Activated T-helper 1 cell treated with anti-CD3 and anti-CD28 coated beads, Interleukin-12 subunit alpha, Interleukin-12 subunit beta, Interleukin-2, Interleukin-4 antibody, amounts not matched to agents 30 ng/mL and 10 ng/mL and 1 ng/mL, durations not matched to agents 14 hours and 24 hours and 36 hours (primary cell): ENCODE data around the gene CPPED1. TPM values are rescaled to one million over a fixed set of nuclear protein-coding genes. Genes with fewer than 3 reads are reported as not detected.

Experiments
- DNase-seq: peaks from one replicate; pipeline ENCODE4 v3.0.0; 2021; ENCODE audit warnings: low spot score
- H3K27ac Mint-ChIP-seq: one replicate; pipeline ENCODE4 v1.8.0; 2021; ENCODE audit warnings: mild to moderate bottlenecking, mixed read lengths
- H3K27me3 Mint-ChIP-seq: one replicate; pipeline ENCODE4 v1.8.0; 2022; ENCODE audit warnings: mild to moderate bottlenecking, moderate library complexity, mixed read lengths; ENCODE audit not compliant: insufficient read depth
- H3K36me3 Mint-ChIP-seq: one replicate; pipeline ENCODE4 v1.8.0; 2021; ENCODE audit warnings: low read depth, mixed read lengths
- H3K4me1 Mint-ChIP-seq: one replicate; pipeline ENCODE4 v1.8.0; 2021; ENCODE audit warnings: low read depth, mixed read lengths
- H3K4me3 Mint-ChIP-seq: one replicate; pipeline ENCODE4 v1.8.0; 2021; ENCODE audit warnings: mild to moderate bottlenecking, moderate library complexity, mixed read lengths
- H3K9me3 Mint-ChIP-seq: one replicate; pipeline ENCODE4 v1.8.0; 2021; ENCODE audit warnings: mixed read lengths
- intact Hi-C: fragments of 100-400 bp; cut with micrococcal nuclease; formaldehyde crosslinking; loops from one replicate; pipeline ENCODE4 v1.15.1; 2024
- total RNA-seq: library from RNA; stranded (reverse); gene quantifications from 2 replicates; pipeline ENCODE4 v1.2.3, GENCODE V29; 2022

The CPPED1 gene
- total RNA-seq, 1 donor from 2014 or later = 5.4 TPM

GRCh38 chr16:12625068-12625467 lies 178.6 kb downstream of the CPPED1 start:
- Mint-ChIP-seq H3K27me3 (peaks cover 5% of the 10 kb centered on the region), H3K27ac (no peak overlapping the region), H3K4me1 (no peaks in the 10 kb centered on the region), H3K9me3 (no peaks in the 10 kb centered on the region), H3K36me3 (no peaks in the 10 kb centered on the region), H3K4me3 (no peak overlapping the region)
- no peak for DNase-seq
- intact Hi-C loops = no loop called here

- intact Hi-C loops = no loop called here
- H3K4me3 Mint-ChIP-seq = no peak overlapping the region
- peaks cover 1% of the 10 kb centered on the region for H3K27me3 Mint-ChIP-seq
- H3K9me3 Mint-ChIP-seq = no peaks in the 10 kb centered on the region
- DNase-seq = no peak
- no peak overlapping the region for H3K27ac Mint-ChIP-seq
- no peaks in the 10 kb centered on the region for H3K36me3 Mint-ChIP-seq
- H3K4me1 Mint-ChIP-seq = peaks cover 19% of the 10 kb centered on the region
These were observed 183.5 kb downstream of the CPPED1 start for GRCh38 chr16:12620150-12620549.

- no peak overlapping the region for H3K4me3 Mint-ChIP-seq
- DNase-seq = no peak
- intact Hi-C loops = no loop called here
- no peak overlapping the region for H3K27ac Mint-ChIP-seq
- no peaks in the 10 kb centered on the region for H3K36me3 Mint-ChIP-seq
- peaks cover 1% of the 10 kb centered on the region for H3K27me3 Mint-ChIP-seq
- H3K9me3 Mint-ChIP-seq = no peaks in the 10 kb centered on the region
- peaks cover 25% of the 10 kb centered on the region for H3K4me1 Mint-ChIP-seq
These were observed 185.2 kb downstream of the CPPED1 start for GRCh38 chr16:12618515-12618914.

- Mint-ChIP-seq H3K36me3 (no peaks in the 10 kb centered on the region), H3K27ac (no peak overlapping the region), H3K27me3 (peaks cover 6% of the 10 kb centered on the region), H3K4me3 (no peak overlapping the region), H3K4me1 (peaks cover 36% of the 10 kb centered on the region), H3K9me3 (no peaks in the 10 kb centered on the region)
- intact Hi-C loops = loop anchor here (1.0 kb wide), 1 partner anchor 78 kb away; no protein-coding TSS in a partner anchor
- no peak for DNase-seq
These were observed 186.3 kb downstream of the CPPED1 start for GRCh38 chr16:12617401-12617819.

GRCh38 chr16:12614662-12615278 lies 188.9 kb downstream of the CPPED1 start:
- peaks cover 4% of the 10 kb centered on the region for H3K9me3 Mint-ChIP-seq
- H3K4me3 Mint-ChIP-seq = no peak overlapping the region
- no peak for DNase-seq
- H3K27me3 Mint-ChIP-seq = peaks cover 6% of the 10 kb centered on the region
- H3K4me1 Mint-ChIP-seq = peaks cover 37% of the 10 kb centered on the region
- H3K27ac Mint-ChIP-seq = no peak overlapping the region
- intact Hi-C loops = no loop called here
- H3K36me3 Mint-ChIP-seq = no peaks in the 10 kb centered on the region

- Mint-ChIP-seq H3K4me3 (no peak overlapping the region), H3K27ac (no peak overlapping the region), H3K4me1 (peaks cover 37% of the 10 kb centered on the region), H3K9me3 (peaks cover 4% of the 10 kb centered on the region), H3K27me3 (peaks cover 6% of the 10 kb centered on the region), H3K36me3 (no peaks in the 10 kb centered on the region)
- intact Hi-C loops = loop anchor here (1.0 to 2.0 kb wide), 3 partner anchors 33 to 136 kb away; no protein-coding TSS in a partner anchor
- DNase-seq = no peak
These were observed 189.6 kb downstream of the CPPED1 start for GRCh38 chr16:12613992-12614661.

- Mint-ChIP-seq H3K4me1 (peaks cover 35% of the 10 kb centered on the region), H3K4me3 (no peak overlapping the region), H3K27me3 (peaks cover 6% of the 10 kb centered on the region), H3K27ac (peak overlapping the region; percentile 61), H3K36me3 (no peaks in the 10 kb centered on the region), H3K9me3 (peaks cover 4% of the 10 kb centered on the region)
- intact Hi-C loops = loop anchor here (1.0 to 2.0 kb wide), 3 partner anchors 33 to 137 kb away; no protein-coding TSS in a partner anchor
- DNase-seq = no peak
These were observed 190.3 kb downstream of the CPPED1 start for GRCh38 chr16:12613131-12613991.

GRCh38 chr16:12612598-12613101 lies 191.0 kb downstream of the CPPED1 start:
- Mint-ChIP-seq H3K27ac (no peak overlapping the region), H3K27me3 (peaks cover 6% of the 10 kb centered on the region), H3K4me3 (no peak overlapping the region), H3K4me1 (peaks cover 28% of the 10 kb centered on the region), H3K9me3 (peaks cover 9% of the 10 kb centered on the region), H3K36me3 (no peaks in the 10 kb centered on the region)
- intact Hi-C loops = loop anchor here (1.0 to 2.0 kb wide), 3 partner anchors 34 to 138 kb away; no protein-coding TSS in a partner anchor
- DNase-seq = no peak

- Mint-ChIP-seq H3K9me3 (peaks cover 14% of the 10 kb centered on the region), H3K27me3 (peaks cover 7% of the 10 kb centered on the region), H3K4me3 (no peak overlapping the region), H3K4me1 (peaks cover 22% of the 10 kb centered on the region), H3K36me3 (no peaks in the 10 kb centered on the region), H3K27ac (no peak overlapping the region)
- intact Hi-C loops = loop anchor here (2.0 kb wide), 1 partner anchor 35 kb away; no protein-coding TSS in a partner anchor
- no peak for DNase-seq
These were observed 191.6 kb downstream of the CPPED1 start for GRCh38 chr16:12611916-12612597.

- Mint-ChIP-seq H3K9me3 (peaks cover 18% of the 10 kb centered on the region), H3K4me3 (no peak overlapping the region), H3K4me1 (peaks cover 18% of the 10 kb centered on the region), H3K36me3 (no peaks in the 10 kb centered on the region), H3K27ac (no peak overlapping the region), H3K27me3 (peaks cover 7% of the 10 kb centered on the region)
- intact Hi-C loops = no loop called here
- no peak for DNase-seq
These were observed 192.6 kb downstream of the CPPED1 start for GRCh38 chr16:12611006-12611477.

GRCh38 chr16:12609937-12610699 lies 193.6 kb downstream of the CPPED1 start:
- H3K36me3 Mint-ChIP-seq = no peaks in the 10 kb centered on the region
- H3K4me1 Mint-ChIP-seq = peaks cover 18% of the 10 kb centered on the region
- no peak overlapping the region for H3K27ac Mint-ChIP-seq

More at GRCh38 chr16:12609937-12610699, 193.6 kb downstream of the CPPED1 start:
- Mint-ChIP-seq H3K9me3 (peaks cover 23% of the 10 kb centered on the region), H3K27me3 (peaks cover 7% of the 10 kb centered on the region), H3K4me3 (no peak overlapping the region)
- DNase-seq = no peak
- intact Hi-C loops = no loop called here
